PC-9 (cell line): ENCODE data around the gene NRG3. TPM values are rescaled to one million over a fixed set of nuclear protein-coding genes. Genes with fewer than 3 reads are reported as not detected.
"Not testable (repeated sequence)": the region's sequence is repeated elsewhere in the genome, so short reads cannot be mapped to it uniquely, and the experiment has no call there.

Source experiments
- BruUV-seq: library from RNA; stranded (reverse); fragments of 400-500 nt; replicated peaks from 2 replicates; lab custom pipeline; 2021; lab: Mats Ljungman, UMichigan
- CTCF ChIA-PET: fragments of 300-600 bp; sonication (Branson Sonifier 250); formaldehyde crosslinking; loops from one replicate; lab custom pipeline; 2022; ENCODE audit warnings: antibody characterized with exemption; lab: Charles Lee
- POLR2A ChIA-PET: fragments of 300-600 bp; sonication (Branson Sonifier 250); formaldehyde crosslinking; loops from one replicate; lab custom pipeline; 2022; ENCODE audit warnings: antibody characterized with exemption; ENCODE audit not compliant: unreplicated experiment; lab: Charles Lee
- DNase-seq, 2 experiments: peaks; one replicate each; pipeline versions ENCODE4 v3.0.0 to v3.0.0-alpha.2; 2015 to 2022; ENCODE audit warnings: mixed read lengths in 1 of 2
- H2AFZ ChIP-seq: fragments of 200-600 bp; sonication (generic); 2 replicates; pipeline ENCODE4 v1.8.1; 2017; ENCODE audit warnings: antibody characterized with exemption
- H3F3A ChIP-seq: fragments of 200-600 bp; sonication (generic); 2 replicates; pipeline ENCODE4 v1.8.1; 2017; ENCODE audit warnings: antibody characterized with exemption, mild to moderate bottlenecking, low read depth; ENCODE audit not compliant: insufficient read depth
- H3K27ac ChIP-seq: fragments of 200-600 bp; sonication (generic); 2 replicates; pipeline ENCODE4 v1.6.1; 2016; ENCODE audit warnings: mixed run types
- H3K27me3 ChIP-seq: fragments of 200-600 bp; sonication (generic); 2 replicates; pipeline ENCODE4 v1.6.1; 2016; ENCODE audit warnings: low read depth, mixed run types; ENCODE audit not compliant: insufficient read depth
- H3K36me3 ChIP-seq: fragments of 200-600 bp; sonication (generic); 2 replicates; pipeline ENCODE4 v1.6.1; 2016; ENCODE audit warnings: low read depth, mixed run types
- H3K4me1 ChIP-seq: fragments of 200-600 bp; sonication (generic); replicated peaks from 2 replicates; pipeline ENCODE4 v1.6.1; 2016; ENCODE audit warnings: mixed run types; ENCODE audit not compliant: insufficient read depth
- H3K4me2 ChIP-seq: fragments of 200-600 bp; sonication (generic); 2 replicates; pipeline ENCODE4 v1.6.1; 2017; ENCODE audit warnings: mixed run types
- H3K4me3 ChIP-seq: fragments of 200-600 bp; sonication (generic); 2 replicates; pipeline ENCODE4 v1.6.1; 2016; ENCODE audit warnings: mixed run types
- H3K79me2 ChIP-seq: fragments of 200-600 bp; sonication (generic); 2 replicates; pipeline ENCODE4 v1.6.1; 2017; ENCODE audit warnings: low read depth, mixed run types
- H3K9me2 ChIP-seq: fragments of 200-600 bp; sonication (generic); 2 replicates; pipeline ENCODE4 v1.8.1; 2017; ENCODE audit warnings: mild to moderate bottlenecking; ENCODE audit not compliant: insufficient read depth
- H3K9me3 ChIP-seq: fragments of 200-600 bp; sonication (generic); 2 replicates; pipeline ENCODE4 v1.8.1; 2016; ENCODE audit warnings: low read depth; ENCODE audit not compliant: insufficient read depth
- H4K20me1 ChIP-seq: fragments of 200-600 bp; sonication (generic); 2 replicates; pipeline ENCODE4 v1.8.1; 2017; ENCODE audit not compliant: insufficient read depth
- EZH2 ChIP-seq: fragments of 200-600 bp; sonication (generic); IDR thresholded peaks from 2 replicates; pipeline ENCODE4 v1.8.0; 2017; ENCODE audit warnings: antibody characterized with exemption, low read depth
- intact Hi-C: fragments of 100-400 bp; cut with micrococcal nuclease; formaldehyde crosslinking; loops from one replicate; pipeline ENCODE4 v1.10.0; 2022; ENCODE audit not compliant: unreplicated experiment
- total RNA-seq: library from RNA; stranded (reverse); gene quantifications from 2 replicates; pipeline ENCODE4 v1.2.3, GENCODE V29; 2021
- TF ChIP-seq, protein P1 (sequence below): fragments of 200-600 bp; sonication (generic); conservative IDR thresholded peaks from 2 replicates; pipeline ENCODE4 v1.6.1; 2017; ENCODE audit warnings: mixed run types, antibody characterized with exemption, mild to moderate bottlenecking, moderate library complexity

The NRG3 gene
- total RNA-seq, 1 experiment from 2014 or later = not detected

GRCh38 chr10:82661701-82662100 is 786.7 kb downstream of the NRG3 start:
- H3K36me3 ChIP-seq = no peaks in the 10 kb centered on the region
- POLR2A ChIA-PET = no interaction called here
- H3K9me2 ChIP-seq = no peaks in the 10 kb centered on the region
- no peaks in the 10 kb centered on the region for H3F3A ChIP-seq
- CTCF ChIA-PET = no interaction called here
- no peak overlapping the region for H2AFZ ChIP-seq
- intact Hi-C loops = no loop called here
- no peak overlapping the region for H3K4me2 ChIP-seq
- no peaks in the 10 kb centered on the region for H3K79me2 ChIP-seq
- DNase-seq = no peak
- no TSS peak for BruUV-seq
- no peaks in the 10 kb centered on the region for H3K9me3 ChIP-seq
- H4K20me1 ChIP-seq = 0 out of 2 replicates have a peak, but pooled peaks cover 4% of the 10 kb centered on the region
- no peak overlapping the region for H3K27ac ChIP-seq
- H3K4me1 ChIP-seq = no peaks in the 10 kb centered on the region
- TF ChIP-seq EZH2 = no peak
- TF ChIP-seq, protein P1, sequence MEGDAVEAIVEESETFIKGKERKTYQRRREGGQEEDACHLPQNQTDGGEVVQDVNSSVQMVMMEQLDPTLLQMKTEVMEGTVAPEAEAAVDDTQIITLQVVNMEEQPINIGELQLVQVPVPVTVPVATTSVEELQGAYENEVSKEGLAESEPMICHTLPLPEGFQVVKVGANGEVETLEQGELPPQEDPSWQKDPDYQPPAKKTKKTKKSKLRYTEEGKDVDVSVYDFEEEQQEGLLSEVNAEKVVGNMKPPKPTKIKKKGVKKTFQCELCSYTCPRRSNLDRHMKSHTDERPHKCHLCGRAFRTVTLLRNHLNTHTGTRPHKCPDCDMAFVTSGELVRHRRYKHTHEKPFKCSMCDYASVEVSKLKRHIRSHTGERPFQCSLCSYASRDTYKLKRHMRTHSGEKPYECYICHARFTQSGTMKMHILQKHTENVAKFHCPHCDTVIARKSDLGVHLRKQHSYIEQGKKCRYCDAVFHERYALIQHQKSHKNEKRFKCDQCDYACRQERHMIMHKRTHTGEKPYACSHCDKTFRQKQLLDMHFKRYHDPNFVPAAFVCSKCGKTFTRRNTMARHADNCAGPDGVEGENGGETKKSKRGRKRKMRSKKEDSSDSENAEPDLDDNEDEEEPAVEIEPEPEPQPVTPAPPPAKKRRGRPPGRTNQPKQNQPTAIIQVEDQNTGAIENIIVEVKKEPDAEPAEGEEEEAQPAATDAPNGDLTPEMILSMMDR = no peak
- H3K4me3 ChIP-seq = no peak overlapping the region
- no peaks in the 10 kb centered on the region for H3K27me3 ChIP-seq

DNA sequence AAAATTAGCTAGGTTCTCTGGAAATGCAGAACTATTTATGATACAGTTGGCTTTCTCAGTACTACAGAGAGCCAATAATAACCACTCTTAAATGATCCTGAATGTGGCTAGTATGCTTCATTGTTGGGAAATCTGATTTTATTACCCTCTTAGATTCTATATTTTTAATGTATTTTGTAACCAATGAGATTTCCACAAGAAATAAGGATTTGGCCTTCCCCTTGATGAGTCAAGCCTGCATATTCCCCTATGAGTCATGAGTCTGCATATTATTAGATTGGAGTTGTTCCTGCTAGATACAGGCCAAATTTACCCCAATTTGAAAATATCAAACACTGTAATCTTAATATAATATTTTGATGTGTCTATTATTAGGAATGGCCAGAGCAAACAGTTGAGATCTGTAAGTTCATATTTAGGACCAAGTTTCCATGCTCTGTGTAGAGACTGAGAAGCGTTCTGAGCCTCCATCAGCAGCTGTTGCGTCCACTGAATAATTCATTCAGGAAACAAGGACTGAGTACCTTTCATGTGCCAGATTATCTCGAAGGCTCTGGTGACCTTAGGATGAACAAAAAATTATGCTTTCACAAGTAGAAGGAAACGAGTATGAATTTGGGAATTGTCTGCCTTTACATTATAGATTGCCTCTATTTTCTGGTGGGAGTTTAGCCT is 793.4 kb downstream of the NRG3 start:
- Histone ChIP-seq H4K20me1 (no peaks in the 10 kb centered on the region), H3K9me3 (no peaks in the 10 kb centered on the region), H3K27me3 (no peaks in the 10 kb centered on the region), H2AFZ (no peak overlapping the region), H3K36me3 (no peaks in the 10 kb centered on the region), H3K4me2 (no peak overlapping the region), H3K79me2 (no peaks in the 10 kb centered on the region), H3K27ac (no peak overlapping the region), H3K4me3 (no peak overlapping the region), H3K9me2 (no peaks in the 10 kb centered on the region), H3K4me1 (no peaks in the 10 kb centered on the region), H3F3A (no peaks in the 10 kb centered on the region)
- BruUV-seq = no TSS peak
- DNase-seq = no peak
- no peak for TF ChIP-seq EZH2
- TF ChIP-seq, protein P1 = no peak
- intact Hi-C loops = no loop called here
- CTCF ChIA-PET = no interaction called here
- POLR2A ChIA-PET = no interaction called here

- H3K27me3 ChIP-seq = no peaks in the 10 kb centered on the region
- H3K9me3 ChIP-seq = no peaks in the 10 kb centered on the region
- H3K9me2 ChIP-seq = no peaks in the 10 kb centered on the region
- H3K36me3 ChIP-seq = no peaks in the 10 kb centered on the region
- no peak overlapping the region for H3K4me2 ChIP-seq
- BruUV-seq = no TSS peak
- no peaks in the 10 kb centered on the region for H4K20me1 ChIP-seq
- CTCF ChIA-PET = no interaction called here
- H3K4me3 ChIP-seq = no peak overlapping the region
- no peaks in the 10 kb centered on the region for H3K4me1 ChIP-seq
- DNase-seq = no peak
- H3F3A ChIP-seq = no peaks in the 10 kb centered on the region
- POLR2A ChIA-PET = no interaction called here
- no peak overlapping the region for H2AFZ ChIP-seq
- H3K27ac ChIP-seq = no peak overlapping the region
- no peak for TF ChIP-seq EZH2
- TF ChIP-seq, protein P1 = no peak
- intact Hi-C loops = no loop called here
- H3K79me2 ChIP-seq = no peaks in the 10 kb centered on the region
These were observed 799.0 kb downstream of the NRG3 start for GRCh38 chr10:82674036-82674435.

DNA sequence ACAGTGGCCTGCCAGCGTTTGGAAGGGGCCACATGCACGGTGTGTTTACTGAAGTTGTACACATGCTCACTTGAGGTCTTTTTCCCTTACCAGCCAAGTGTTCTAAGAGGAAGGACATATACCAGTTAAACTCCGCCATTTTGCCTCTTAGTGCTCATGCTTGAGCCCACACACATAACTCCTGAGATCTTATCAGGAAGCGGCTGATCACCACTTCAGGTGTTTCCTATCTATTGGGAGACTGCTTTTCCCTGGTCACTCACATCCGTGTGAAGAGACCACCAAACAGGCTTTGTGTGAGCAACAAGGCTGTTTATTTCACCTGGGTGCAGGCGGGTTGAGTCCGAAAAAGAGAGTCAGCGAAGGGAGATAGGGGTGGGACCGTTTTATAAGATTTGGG is 802.9 kb downstream of the NRG3 start:
- CTCF ChIA-PET, H3K36me3 ChIP-seq, POLR2A ChIA-PET, H3K4me2 ChIP-seq, H3K9me2 ChIP-seq, H3K4me1 ChIP-seq, H3K9me3 ChIP-seq, H3F3A ChIP-seq, DNase-seq, H4K20me1 ChIP-seq, H3K27me3 ChIP-seq, H3K4me3 ChIP-seq, BruUV-seq, intact Hi-C loops, H2AFZ ChIP-seq, H3K27ac ChIP-seq, H3K79me2 ChIP-seq: not testable (repeated sequence)

GRCh38 chr10:82678451-82678850 is 803.5 kb downstream of the NRG3 start:
- H3K27me3 ChIP-seq, POLR2A ChIA-PET, H3K4me2 ChIP-seq, H2AFZ ChIP-seq, BruUV-seq, intact Hi-C loops, H3K9me3 ChIP-seq, H3K9me2 ChIP-seq, H4K20me1 ChIP-seq, H3K36me3 ChIP-seq, H3K4me3 ChIP-seq, H3K27ac ChIP-seq, H3F3A ChIP-seq, H3K4me1 ChIP-seq, CTCF ChIA-PET, H3K79me2 ChIP-seq, DNase-seq: not testable (repeated sequence)
